AG08396 (cell line): ENCODE measurements around the gene ALKBH4.
"Not testable (repeated sequence)": the region's sequence is repeated elsewhere in the genome, so short reads cannot be mapped to it uniquely, and the experiment has no call there.

Experiments
- DNase-seq: peaks from one replicate; pipeline ENCODE4 v3.0.0; 2012; ENCODE audit warnings: low spot score, mixed read lengths

ALKBH4 gene

GRCh38 chr7:102427019-102427405 lies 37.7 kb downstream of the ALKBH4 start:
- no peak for DNase-seq

DNA sequence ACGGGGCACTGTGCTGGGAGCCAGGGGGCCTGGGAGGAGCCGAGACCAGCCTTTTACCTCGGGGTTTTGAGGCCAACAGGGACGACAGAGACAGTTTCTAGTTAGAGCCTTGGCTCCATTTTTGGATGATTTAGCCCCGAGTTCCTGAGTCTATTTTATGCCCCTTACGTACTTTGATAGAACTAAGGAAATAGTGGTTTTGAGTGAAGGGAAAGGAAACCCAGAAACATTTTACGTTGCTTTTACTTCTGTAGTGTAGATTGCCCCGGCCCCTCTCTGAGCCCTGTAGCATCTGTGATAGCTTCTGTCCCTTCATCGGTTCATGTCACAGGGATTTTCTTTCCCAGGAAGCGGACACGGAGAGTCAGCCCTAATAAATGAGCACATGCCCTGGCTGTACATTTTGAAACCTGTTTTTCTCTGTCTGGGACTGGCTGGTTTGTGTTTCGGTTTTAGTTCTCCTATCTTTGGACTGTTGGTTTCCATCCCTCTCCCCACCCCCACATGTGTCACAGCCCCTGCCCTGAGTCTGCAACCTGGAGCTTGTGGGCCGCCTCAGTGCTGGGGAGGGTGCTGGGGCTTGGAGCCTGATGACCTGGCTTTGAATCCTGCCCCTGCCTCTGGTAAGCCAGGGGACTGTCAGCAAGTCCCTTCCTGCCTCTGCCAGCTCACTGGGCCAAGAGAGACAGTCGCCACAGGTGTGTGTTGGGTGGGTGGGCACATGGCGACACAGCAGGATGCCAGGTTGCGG lies 38.2 kb downstream of the ALKBH4 start:
- DNase-seq, result no peak

GRCh38 chr7:102425639-102426267 lies 38.9 kb downstream of the ALKBH4 start:
- no peak for DNase-seq

DNA sequence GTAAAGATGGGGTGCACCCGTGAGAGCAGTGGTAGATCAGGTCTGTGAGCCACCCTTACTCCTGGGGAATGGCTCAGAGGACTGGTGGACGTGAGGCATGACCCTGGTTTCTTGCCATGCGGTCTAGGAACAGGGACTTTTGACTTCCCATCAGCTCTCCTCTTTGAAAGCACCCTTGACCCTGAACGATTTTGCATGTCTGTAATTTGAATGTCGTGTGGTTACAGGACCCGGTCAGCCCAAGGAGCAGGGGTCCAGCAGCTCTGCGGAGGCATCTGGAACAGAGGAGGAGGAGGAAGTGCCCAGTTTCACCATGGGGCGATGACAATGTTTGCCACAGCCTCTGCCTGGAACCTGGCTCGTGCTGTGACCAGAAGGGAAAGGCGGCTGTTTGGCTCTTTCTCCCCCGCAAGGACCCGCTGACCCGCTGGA lies 39.9 kb downstream of the ALKBH4 start:
- no peak for DNase-seq

- no peak for DNase-seq
Measured at GRCh38 chr7:102424129-102424551, 40.5 kb downstream of the ALKBH4 start.

- DNase-seq, result no peak
Measured at GRCh38 chr7:102421706-102422240, 42.9 kb downstream of the ALKBH4 start.

DNA sequence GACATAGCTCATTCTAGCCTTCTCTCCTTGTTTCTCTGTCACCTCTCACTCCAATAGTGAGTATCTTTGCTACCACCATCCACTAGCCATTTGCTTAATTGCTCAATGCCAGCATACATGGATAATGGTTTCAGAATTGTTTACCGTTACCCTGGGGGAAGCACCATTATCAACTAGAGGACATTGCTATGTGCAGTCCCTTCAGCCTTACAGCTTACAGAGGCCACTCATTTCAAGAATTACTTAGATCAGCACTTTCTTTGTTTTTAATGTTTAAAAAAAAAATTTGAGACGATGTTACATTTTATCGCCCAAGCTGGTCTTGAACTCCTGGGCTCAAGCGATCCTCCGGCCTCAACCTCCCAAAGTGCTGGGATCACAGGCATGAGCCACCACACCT lies 46.1 kb downstream of the ALKBH4 start:
- no peak for DNase-seq

GRCh38 chr7:102417105-102417504 lies 47.6 kb downstream of the ALKBH4 start:
- DNase-seq, result no peak

- no peak for DNase-seq
Measured at GRCh38 chr7:102416406-102416805, 48.3 kb downstream of the ALKBH4 start.

DNA sequence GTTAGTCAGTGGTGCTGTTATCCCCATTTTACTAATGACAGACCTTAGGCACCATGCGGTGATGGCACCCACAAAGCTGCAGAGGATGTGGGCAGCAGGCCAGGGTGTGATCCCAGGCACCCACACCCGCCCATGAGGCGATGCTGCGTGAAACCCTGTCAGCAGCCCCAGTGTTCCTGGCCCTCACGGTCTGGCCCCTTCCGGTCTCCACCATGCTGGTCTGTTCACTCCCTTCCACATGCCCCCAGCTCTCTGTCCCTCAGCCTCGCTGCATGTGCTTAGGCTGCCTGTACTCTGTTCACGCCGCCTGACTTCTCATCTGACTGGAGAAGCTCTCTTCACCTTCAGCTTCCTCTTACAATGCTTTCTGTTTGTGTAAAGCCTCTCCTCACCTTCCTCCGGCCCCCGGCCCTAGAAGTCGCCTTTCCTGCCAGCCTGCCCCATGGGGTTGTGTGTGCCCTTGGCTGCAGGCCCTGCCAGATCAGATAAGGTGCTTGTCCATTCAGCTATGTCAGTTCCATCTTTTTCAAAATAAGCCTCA lies 48.9 kb downstream of the ALKBH4 start:
- no peak for DNase-seq

- DNase-seq, result no peak
Measured at GRCh38 chr7:102413611-102414010, 51.1 kb downstream of the ALKBH4 start.

- DNase-seq, result no peak
Measured at GRCh38 chr7:102413091-102413490, 51.6 kb downstream of the ALKBH4 start.

- DNase-seq, result peak; percentile 59
Measured at GRCh38 chr7:102412548-102412947, 52.1 kb downstream of the ALKBH4 start.

DNA sequence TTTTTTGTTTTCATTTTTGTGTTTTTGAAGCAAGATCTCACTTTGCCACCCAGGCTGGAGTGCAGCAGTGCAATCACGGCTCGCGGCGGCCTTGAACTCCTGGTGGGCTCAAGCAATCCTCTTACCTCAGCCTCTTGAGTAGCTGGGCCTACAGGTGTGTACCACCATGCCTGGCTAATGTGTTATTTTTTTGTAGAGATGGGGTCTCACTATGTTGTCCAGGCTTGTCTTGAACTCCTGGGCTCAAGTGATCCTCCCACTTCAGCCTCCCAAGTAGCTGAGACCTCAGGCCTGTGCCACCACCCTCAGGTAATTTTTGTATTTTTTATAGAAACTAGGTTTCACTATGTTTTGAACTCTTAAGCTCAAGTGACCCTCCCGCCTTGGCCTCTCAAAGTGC lies 53.7 kb downstream of the ALKBH4 start:
- no peak for DNase-seq

GRCh38 chr7:102410123-102410522 lies 54.5 kb downstream of the ALKBH4 start:
- no peak for DNase-seq

DNA sequence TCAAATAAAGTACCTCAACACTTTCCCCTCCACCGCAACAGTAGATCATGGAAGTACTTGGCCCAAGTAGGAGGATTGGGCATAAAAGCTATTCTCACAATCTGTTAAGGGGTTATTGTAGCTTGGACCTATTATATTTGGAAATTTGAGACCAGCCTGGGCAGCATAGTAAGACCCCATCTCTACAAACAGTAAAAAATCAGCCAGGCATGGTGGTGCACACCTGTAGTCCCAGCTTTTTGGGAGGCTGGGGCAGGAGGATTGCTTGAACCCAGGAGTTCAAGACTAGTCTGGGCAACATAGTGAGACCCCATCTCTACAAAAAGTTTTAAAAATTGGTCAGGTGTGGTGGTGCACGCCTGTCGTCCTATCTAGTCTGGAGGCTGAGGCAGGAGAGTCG lies 55.3 kb downstream of the ALKBH4 start:
- no peak for DNase-seq

- DNase-seq, result not testable (repeated sequence)
Measured at GRCh38 chr7:102408530-102408929, 56.1 kb downstream of the ALKBH4 start.

GRCh38 chr7:102407910-102408309 lies 56.8 kb downstream of the ALKBH4 start:
- no peak for DNase-seq
